GM19035 (cell line): Measurements from ENCODE around the gene CCL25.

ENCODE experiments used
- ATAC-seq: cut with Tn5 transposase; IDR thresholded peaks from one replicate; pipeline ENCODE4 v1.9.1; 2021; ENCODE audit not compliant: unreplicated experiment

CCL25 gene

GRCh38 chr19:8109455-8109854 lies 56.9 kb downstream of the CCL25 start:
- ATAC-seq, result no peak

GRCh38 chr19:8109890-8110662 lies 57.5 kb downstream of the CCL25 start:
- ATAC-seq, result no peak

- ATAC-seq, result no peak
Measured at GRCh38 chr19:8110931-8111330, 58.4 kb downstream of the CCL25 start.

GRCh38 chr19:8111376-8111775 lies 58.8 kb downstream of the CCL25 start:
- ATAC-seq, result no peak
